IMR-90 (cell line): Measurements from ENCODE around the gene HSPB1. TPM values are rescaled to one million over a fixed set of nuclear protein-coding genes. Genes with fewer than 3 reads are reported as not detected.

ENCODE experiments used
- ATAC-seq: fragments of 200-7000 bp; cut with Tn5 transposase; 2 replicates; pipeline ENCODE4 v1.9.1; 2020; ENCODE audit warnings: low read depth, mild to moderate bottlenecking, moderate library complexity
- BruUV-seq: library from RNA; stranded (reverse); fragments of 400-500 nt; replicated peaks from 2 replicates; lab custom pipeline; 2021; lab: Mats Ljungman, UMichigan
- CTCF ChIA-PET: fragments of 300-600 bp; formaldehyde crosslinking; extraction: SDS; loops from one replicate; lab custom pipeline; 2021; ENCODE audit warnings: antibody characterized with exemption; lab: Yijun Ruan, JAX
- POLR2A ChIA-PET: fragments of 300-600 bp; sonication (Branson Sonifier 250); formaldehyde crosslinking; loops from one replicate; lab custom pipeline; 2022; ENCODE audit warnings: antibody characterized with exemption; ENCODE audit not compliant: unreplicated experiment; lab: Charles Lee
- DNase-seq: peaks from one replicate; pipeline ENCODE4 v3.0.0; 2013
- H2AFZ ChIP-seq: replicated peaks from 2 replicates; pipeline ENCODE3; 2013; ENCODE audit warnings: low read length, mild to moderate bottlenecking; ENCODE audit not compliant: poor library complexity
- H2AK5ac ChIP-seq: 2 replicates; pipeline ENCODE4 v1.6.1; 2013; ENCODE audit warnings: low read depth, low read length, inconsistent platforms
- H2AK9ac ChIP-seq: replicated peaks from 2 replicates; pipeline ENCODE3; 2013; ENCODE audit warnings: mild to moderate bottlenecking, low read depth, low read length, moderate library complexity; ENCODE audit not compliant: poor library complexity
- H2BK120ac ChIP-seq: 2 replicates; pipeline ENCODE4 v1.6.1; 2013; ENCODE audit warnings: low read depth, low read length, inconsistent platforms
- H2BK15ac ChIP-seq: 3 replicates; pipeline ENCODE4 v1.6.1; 2013; ENCODE audit warnings: low read depth, low read length, inconsistent platforms
- H2BK20ac ChIP-seq: 2 replicates; pipeline ENCODE4 v1.6.1; 2013; ENCODE audit warnings: low read depth, mild to moderate bottlenecking, inconsistent platforms, low read length, moderate library complexity
- H2BK5ac ChIP-seq: 2 replicates; pipeline ENCODE4 v1.6.1; 2013; ENCODE audit warnings: mild to moderate bottlenecking, low read depth, low read length, inconsistent platforms; ENCODE audit not compliant: poor library complexity, severe bottlenecking
- H3K14ac ChIP-seq: replicated peaks from 2 replicates; pipeline ENCODE4 v1.6.1; 2013; ENCODE audit warnings: low read depth, low read length, inconsistent platforms
- H3K18ac ChIP-seq: 2 replicates; pipeline ENCODE4 v1.6.1; 2013; ENCODE audit warnings: low read depth, low read length, control low read depth
- H3K23ac ChIP-seq: 2 replicates; pipeline ENCODE4 v1.6.1; 2013; ENCODE audit warnings: low read depth, low read length, inconsistent platforms
- H3K27ac ChIP-seq: 2 replicates; pipeline ENCODE4 v1.5.1; 2013; ENCODE audit warnings: mild to moderate bottlenecking, control low read depth, low read length; ENCODE audit not compliant: insufficient read depth
- H3K27me3 ChIP-seq: 2 replicates; pipeline ENCODE4 v1.6.1; 2013; ENCODE audit warnings: low read length; ENCODE audit not compliant: control insufficient read depth, insufficient read depth
- H3K36me3 ChIP-seq: 2 replicates; pipeline ENCODE4 v1.6.1; 2013; ENCODE audit warnings: low read length, mixed read lengths; ENCODE audit not compliant: control insufficient read depth, insufficient read depth
- H3K4ac ChIP-seq: 2 replicates; pipeline ENCODE4 v1.6.1; 2013; ENCODE audit warnings: low read depth, low read length, inconsistent platforms
- H3K4me1 ChIP-seq: 2 replicates; pipeline ENCODE4 v1.6.1; 2013; ENCODE audit warnings: low read length, mixed read lengths; ENCODE audit not compliant: control insufficient read depth, insufficient read depth
- H3K4me2 ChIP-seq: 2 replicates; pipeline ENCODE4 v1.6.1; 2013; ENCODE audit warnings: low read depth, mild to moderate bottlenecking, control low read depth, low read length, moderate library complexity
- H3K4me3 ChIP-seq: 2 replicates; pipeline ENCODE4 v1.5.1; 2013; ENCODE audit warnings: low read depth, mild to moderate bottlenecking, control low read depth, low read length, moderate library complexity; ENCODE audit not compliant: insufficient read depth
- H3K56ac ChIP-seq: 2 replicates; pipeline ENCODE4 v1.6.1; 2013; ENCODE audit warnings: low read length, inconsistent platforms; ENCODE audit not compliant: insufficient read depth; ENCODE audit errors: extremely low read depth
- H3K79me1 ChIP-seq, 2 experiments: 2 replicates each; pipeline ENCODE4 v1.6.1; 2013; ENCODE audit warnings: low read length in 2 of 2, inconsistent platforms in 1 of 2, low read depth in 1 of 2
- H3K9ac ChIP-seq: 2 replicates; pipeline ENCODE4 v1.6.1; 2013; ENCODE audit warnings: low read depth, low read length, control low read depth
- H3K9me1 ChIP-seq: 2 replicates; pipeline ENCODE4 v1.6.1; 2013; ENCODE audit warnings: low read length, inconsistent platforms; ENCODE audit not compliant: insufficient read depth
- H3K9me3 ChIP-seq: 2 replicates; pipeline ENCODE4 v1.6.1; 2013; ENCODE audit warnings: low read length; ENCODE audit not compliant: control insufficient read depth, insufficient read depth
- H4K20me1 ChIP-seq: 2 replicates; pipeline ENCODE4 v1.6.1; 2013; ENCODE audit warnings: low read length, inconsistent platforms; ENCODE audit not compliant: insufficient read depth
- H4K5ac ChIP-seq: 2 replicates; pipeline ENCODE4 v1.6.1; 2013; ENCODE audit warnings: mild to moderate bottlenecking, low read depth, low read length, control low read depth
- H4K8ac ChIP-seq, 2 experiments: 2 replicates each; pipeline ENCODE4 v1.6.1; 2013; ENCODE audit warnings: low read depth in 2 of 2, low read length in 2 of 2, control low read depth in 1 of 2, inconsistent platforms in 1 of 2
- H4K91ac ChIP-seq: 2 replicates; pipeline ENCODE4 v1.6.1; 2013; ENCODE audit warnings: low read depth, low read length, inconsistent platforms; ENCODE audit not compliant: insufficient read depth
- CHD1 ChIP-seq: IDR thresholded peaks from 2 replicates; pipeline ENCODE4 v1.6.1; 2012; ENCODE audit warnings: low read depth, low read length, improper control_type of control experiment
- NFE2L2 ChIP-seq: fragments of 150-350 bp; IDR thresholded peaks from 2 replicates; pipeline ENCODE4 v1.6.1; 2016; ENCODE audit warnings: low read depth, mild to moderate bottlenecking, low read length
- POLR2A ChIP-seq: IDR thresholded peaks from 2 replicates; pipeline ENCODE4 v1.6.1; 2012; ENCODE audit warnings: mild to moderate bottlenecking, low read depth, low read length
- RAD21 ChIP-seq: IDR thresholded peaks from 2 replicates; pipeline ENCODE4 v1.6.1; 2012; ENCODE audit warnings: low read length, improper control_type of control experiment
- RCOR1 ChIP-seq: IDR thresholded peaks from 2 replicates; pipeline ENCODE4 v1.6.1; 2012; ENCODE audit warnings: mild to moderate bottlenecking, low read length, improper control_type of control experiment; ENCODE audit not compliant: insufficient replicate concordance
- WGBS, 2 experiments: methylation state at CpG; one replicate each; pipeline versions ENCODE4 v1.1.5 to v1.1.7; 2013; ENCODE audit warnings: missing lambda C conversion rate in 2 of 2; ENCODE audit not compliant: insufficient read length in 1 of 2; ENCODE audit errors: extremely low coverage in 2 of 2; 5-methylcytosine and 5-hydroxymethylcytosine counted together
- dilution Hi-C: fragments of 300-500 bp; cut with HindIII; formaldehyde crosslinking; loops from one replicate; pipeline ENCODE4 v1.14.3; 2018; ENCODE audit warnings: low sequenced_read_pairs; ENCODE audit not compliant: unreplicated experiment
- in situ Hi-C: fragments of 300-500 bp; cut with MboI; formaldehyde crosslinking; loops from 3 replicates; pipeline ENCODE4 v1.14.3; 2019; ENCODE audit warnings: low sequenced_read_pairs, inconsistent platforms, mixed read lengths
- intact Hi-C: fragments of 100-400 bp; cut with micrococcal nuclease; formaldehyde crosslinking; loops from 2 replicates; pipeline ENCODE4 v1.10.0; 2022
- polyA plus RNA-seq, 3 experiments: library from polyadenylated mRNA; depleted of rRNA; stranded (reverse); fragments of >200 nt; gene quantifications; 2 replicates each; pipeline ENCODE4 v1.2.3, GENCODE V29; 2012; ENCODE audit warnings: low replicate concordance in 1 of 3
- total RNA-seq: library from RNA; depleted of rRNA; stranded (reverse); fragments of >200 nt; gene quantifications from 2 replicates; pipeline ENCODE4 v1.2.3, GENCODE V29; 2012
- TF ChIP-seq, protein P1 (sequence below): fragments of 150-350 bp; IDR thresholded peaks from 2 replicates; pipeline ENCODE4 v1.6.1; 2016; ENCODE audit warnings: low read depth, mild to moderate bottlenecking, low read length, moderate library complexity, borderline replicate concordance

The HSPB1 gene
- total and polyA plus RNA-seq, 2 of the 4 experiments (the other 2 are of a cell fraction) = 33.2 to 1,363 TPM

DNA sequence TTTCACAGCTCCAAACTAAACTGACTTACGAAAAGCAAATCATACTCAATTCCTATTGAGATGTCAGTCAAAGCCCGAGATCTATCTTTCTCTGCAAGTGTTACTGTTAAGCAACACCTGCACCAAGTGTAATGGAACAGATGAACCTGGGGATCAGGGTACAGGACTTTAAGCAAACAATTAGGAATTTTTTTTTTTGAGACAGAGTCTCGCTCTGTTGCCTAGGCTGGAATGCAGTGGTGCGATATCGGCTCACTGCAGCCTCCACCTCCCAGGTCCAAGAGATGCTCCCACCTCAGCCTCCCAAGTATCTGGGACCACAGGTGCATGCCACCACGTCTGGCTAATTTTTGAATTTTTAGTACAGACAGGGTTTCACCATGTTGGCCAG lies 41.5 kb downstream of the HSPB1 start:
- H4K20me1 ChIP-seq = peaks cover 98% of the 10 kb centered on the region
- CTCF ChIA-PET = no interaction called here
- DNase-seq = no peak
- no peak overlapping the region for H2AFZ ChIP-seq
- H3K9me1 ChIP-seq = peaks cover 31% of the 10 kb centered on the region
- no peak overlapping the region for H2BK120ac ChIP-seq
- no peak overlapping the region for H4K8ac ChIP-seq
- no TSS peak for BruUV-seq
- H3K27ac ChIP-seq = no peak overlapping the region
- H3K18ac ChIP-seq = no peak overlapping the region
- no peak overlapping the region for H3K56ac ChIP-seq
- no peak overlapping the region for H3K23ac ChIP-seq
- no peak for ATAC-seq
- H2BK5ac ChIP-seq = no peak overlapping the region
- intact Hi-C loops (no loop called here), in situ Hi-C loops (no loop called here), dilution Hi-C loops (no loop called here)
- no peak overlapping the region for H3K9ac ChIP-seq
- H3K27me3 ChIP-seq = no peaks in the 10 kb centered on the region
- no peak overlapping the region for H3K4ac ChIP-seq
- H2BK20ac ChIP-seq = no peak overlapping the region
- H3K14ac ChIP-seq = no peak overlapping the region
- H3K4me1 ChIP-seq = peaks cover 16% of the 10 kb centered on the region
- no peak overlapping the region for H4K5ac ChIP-seq
- H2BK15ac ChIP-seq = no peak overlapping the region
- H3K36me3 ChIP-seq = peaks cover 48% of the 10 kb centered on the region
- no peak overlapping the region for H3K4me3 ChIP-seq
- H3K9me3 ChIP-seq = no peaks in the 10 kb centered on the region
- H4K91ac ChIP-seq = no peak overlapping the region
- POLR2A ChIA-PET = no interaction called here
- no peak overlapping the region for H2AK9ac ChIP-seq
- no peak overlapping the region for H3K4me2 ChIP-seq
- TF ChIP-seq RCOR1 (no peak), RAD21 (no peak), POLR2A (no peak), CHD1 (no peak), NFE2L2 (no peak)
- TF ChIP-seq, protein P1, sequence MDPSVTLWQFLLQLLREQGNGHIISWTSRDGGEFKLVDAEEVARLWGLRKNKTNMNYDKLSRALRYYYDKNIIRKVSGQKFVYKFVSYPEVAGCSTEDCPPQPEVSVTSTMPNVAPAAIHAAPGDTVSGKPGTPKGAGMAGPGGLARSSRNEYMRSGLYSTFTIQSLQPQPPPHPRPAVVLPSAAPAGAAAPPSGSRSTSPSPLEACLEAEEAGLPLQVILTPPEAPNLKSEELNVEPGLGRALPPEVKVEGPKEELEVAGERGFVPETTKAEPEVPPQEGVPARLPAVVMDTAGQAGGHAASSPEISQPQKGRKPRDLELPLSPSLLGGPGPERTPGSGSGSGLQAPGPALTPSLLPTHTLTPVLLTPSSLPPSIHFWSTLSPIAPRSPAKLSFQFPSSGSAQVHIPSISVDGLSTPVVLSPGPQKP = no peak
- H2AK5ac ChIP-seq = no peak overlapping the region
- WGBS, 2 experiments = 86% methylated on average over 1 of the region's 6 CpGs; no CpG with 5 or more reads in 1 of the 2 experiments
- H3K79me1 ChIP-seq = peaks cover 20 to 78% of the 10 kb centered on the region in 2 experiments
